GM21381 (cell line): ENCODE data around the gene NMB.
A peak's percentile ranks its signal among the peaks of the same experiment; 100 is the strongest.
"Not testable (repeated sequence)": the region's sequence is repeated elsewhere in the genome, so short reads cannot be mapped to it uniquely, and the experiment has no call there.

ENCODE experiments used
- ATAC-seq: cut with Tn5 transposase; IDR thresholded peaks from one replicate; pipeline ENCODE4 v1.9.1; 2021; ENCODE audit warnings: mild to moderate bottlenecking, moderate library complexity; ENCODE audit not compliant: unreplicated experiment

The NMB gene, protein sequence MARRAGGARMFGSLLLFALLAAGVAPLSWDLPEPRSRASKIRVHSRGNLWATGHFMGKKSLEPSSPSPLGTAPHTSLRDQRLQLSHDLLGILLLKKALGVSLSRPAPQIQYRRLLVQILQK

DNA sequence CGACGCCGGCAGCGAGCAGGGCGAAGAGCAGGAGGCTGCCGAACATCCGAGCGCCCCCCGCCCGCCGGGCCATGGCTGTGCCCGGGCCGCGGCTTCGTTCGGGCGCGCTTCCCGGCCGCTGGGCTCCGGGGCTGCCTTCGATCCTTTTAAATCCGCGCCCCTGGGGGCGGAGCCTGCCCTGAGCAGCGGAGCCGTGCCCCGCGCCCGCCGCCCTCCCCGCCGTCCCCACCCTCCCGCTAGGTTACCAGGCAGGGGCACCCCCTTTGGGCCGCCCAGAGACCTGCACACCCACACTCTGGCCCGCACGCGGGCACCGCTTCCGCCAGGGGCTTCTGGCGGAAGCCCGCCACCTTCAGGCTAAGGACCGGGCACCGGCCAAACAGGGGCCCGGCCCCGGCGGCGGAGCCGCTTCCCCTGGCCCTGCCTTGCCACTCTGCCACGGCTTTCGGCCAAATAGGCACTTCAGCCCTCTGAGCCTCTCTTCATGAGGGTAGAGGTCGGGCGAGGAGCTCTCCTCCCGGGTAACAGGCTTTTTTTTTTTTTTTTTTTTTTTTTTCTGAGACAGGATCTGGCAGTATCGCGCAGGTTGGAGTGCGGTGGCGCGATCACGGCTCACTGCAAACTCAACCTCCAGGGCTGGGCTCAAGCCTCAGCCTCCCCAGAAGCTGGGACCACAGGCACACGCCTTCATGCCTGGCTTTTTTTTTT, at the start of gene NMB:
Gene NMB, minus strand, starts transcription at position 120 of the 708 bp plus-strand sequence. Its CDS starts 47 bp downstream, at position 73.
- ATAC-seq: peak; percentile 63

DNA sequence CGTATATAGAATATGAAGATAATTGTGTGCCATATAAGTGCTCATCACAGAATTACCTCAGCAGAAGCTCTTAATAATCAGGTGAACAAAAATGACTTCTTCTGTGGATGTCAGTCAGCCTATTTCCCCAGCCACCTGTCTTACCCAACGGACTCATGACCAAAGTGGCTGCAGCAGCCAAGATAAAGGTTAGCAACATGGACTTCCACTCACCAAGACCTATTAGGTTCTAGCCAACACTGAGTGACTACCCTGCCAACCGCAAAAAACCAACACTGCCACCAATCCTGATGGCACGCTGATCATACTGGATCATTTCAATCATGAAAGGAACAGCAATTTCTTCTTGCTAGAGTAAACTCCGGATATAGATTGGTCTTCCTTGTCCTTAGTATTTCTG, 45.8 kb upstream of the NMB start:
- ATAC-seq: no peak

DNA sequence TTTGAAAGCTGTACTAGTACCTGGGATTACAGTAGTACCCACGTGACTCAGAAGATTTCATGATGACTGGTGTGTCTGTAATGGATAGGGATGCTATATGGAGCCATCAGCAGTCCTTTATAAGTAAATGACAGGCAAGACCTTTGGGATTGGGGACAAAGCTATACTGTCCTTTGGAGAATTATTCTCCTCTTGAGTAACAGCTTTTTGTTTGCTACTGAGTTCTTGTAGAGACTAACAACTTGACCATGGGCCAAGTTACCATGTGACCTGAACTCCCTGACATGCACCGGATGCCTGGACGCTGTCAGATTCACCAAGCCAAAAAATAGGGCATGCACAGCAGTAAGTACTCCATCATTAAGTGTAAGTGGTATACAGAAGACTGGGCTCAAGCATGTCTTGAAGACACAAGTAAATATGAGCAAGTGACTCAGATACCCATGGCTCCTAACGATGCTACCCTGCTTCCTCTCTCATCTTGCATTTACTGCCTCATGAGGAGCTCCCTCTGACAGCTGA, 45.0 kb upstream of the NMB start:
- no peak for ATAC-seq

DNA sequence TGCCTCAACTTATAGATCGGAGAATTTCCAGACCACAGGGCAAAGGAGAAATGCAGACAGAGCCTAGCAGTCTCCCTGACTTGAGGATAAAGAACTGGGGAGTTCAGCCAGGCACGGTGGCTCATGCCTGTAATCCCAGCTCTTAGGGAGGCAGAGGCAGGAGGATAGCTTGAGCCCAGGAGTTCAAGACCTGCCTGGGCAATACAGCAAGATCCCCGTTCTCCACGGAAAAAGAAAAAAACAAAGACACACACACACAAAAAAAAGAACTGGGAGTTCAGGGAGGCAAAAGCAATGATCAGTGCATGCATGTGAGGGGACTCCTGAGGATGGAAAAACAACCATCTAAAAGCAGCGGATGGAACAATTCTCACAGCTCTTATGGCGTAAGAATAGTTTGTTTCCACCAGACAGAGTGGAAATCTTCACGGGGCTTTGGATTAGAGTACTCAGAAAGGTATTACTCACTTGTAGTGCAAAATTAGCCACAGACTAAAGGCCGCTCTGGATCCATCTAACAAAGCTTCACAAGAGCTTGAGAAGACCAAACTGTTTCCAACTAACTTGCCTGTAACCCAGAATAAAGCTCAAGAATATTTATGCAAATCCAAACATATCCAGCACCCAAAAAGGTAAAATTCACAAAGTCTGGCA, 41.7 kb upstream of the NMB start:
- no peak for ATAC-seq

DNA sequence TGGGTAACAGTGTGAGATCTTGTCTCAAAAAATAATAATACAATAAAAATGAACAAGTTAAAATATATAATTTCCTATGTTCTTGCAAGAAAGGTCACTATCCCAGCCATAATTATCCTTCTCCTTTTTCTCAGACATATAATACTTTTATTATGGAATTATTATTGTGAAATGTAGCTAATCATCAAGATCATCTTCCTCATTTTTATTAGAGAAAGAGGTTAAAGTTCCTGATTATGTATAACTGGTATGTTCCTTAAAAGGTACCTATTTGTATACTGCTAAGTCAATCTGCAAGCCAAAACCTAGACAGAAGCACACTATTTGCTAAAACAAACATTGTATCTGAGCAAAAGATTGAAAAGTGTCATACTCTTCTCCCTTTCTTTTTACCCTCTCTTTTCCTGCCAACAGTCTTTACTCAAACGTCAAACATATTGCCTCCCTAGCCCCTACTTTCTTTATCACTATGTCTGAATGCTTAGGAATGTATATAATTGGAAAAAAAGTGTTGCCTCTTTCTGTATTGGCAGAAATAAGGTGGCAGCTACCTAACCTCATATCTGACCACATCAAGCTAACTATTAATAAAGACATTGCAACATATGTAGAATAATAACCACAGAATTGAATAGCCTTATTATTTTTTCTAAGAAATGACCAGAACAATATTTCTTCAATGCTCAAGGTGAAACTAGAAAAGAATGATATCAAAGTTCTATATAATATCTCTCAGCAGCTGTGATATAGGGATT, 39.4 kb upstream of the NMB start:
- ATAC-seq: no peak

DNA sequence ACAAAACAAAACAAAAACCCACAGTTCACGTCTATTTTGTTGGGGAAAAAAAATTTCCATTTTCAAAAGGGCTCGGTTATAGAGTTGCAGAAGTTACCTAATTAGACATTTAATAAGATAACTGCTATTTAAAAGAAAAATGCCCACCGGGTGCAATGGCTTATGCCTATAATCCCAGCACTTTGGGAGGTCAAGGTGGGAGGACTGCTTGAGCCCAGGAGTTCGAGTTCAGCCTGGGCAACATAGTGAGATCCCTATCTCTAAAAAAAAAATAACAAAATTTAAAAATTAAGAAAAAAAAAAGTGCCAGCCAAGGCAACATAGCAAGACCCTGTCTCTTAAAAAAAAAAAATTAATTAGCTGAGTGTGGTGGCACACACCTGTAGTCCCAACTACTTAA, 38.8 kb upstream of the NMB start:
- no peak for ATAC-seq

DNA sequence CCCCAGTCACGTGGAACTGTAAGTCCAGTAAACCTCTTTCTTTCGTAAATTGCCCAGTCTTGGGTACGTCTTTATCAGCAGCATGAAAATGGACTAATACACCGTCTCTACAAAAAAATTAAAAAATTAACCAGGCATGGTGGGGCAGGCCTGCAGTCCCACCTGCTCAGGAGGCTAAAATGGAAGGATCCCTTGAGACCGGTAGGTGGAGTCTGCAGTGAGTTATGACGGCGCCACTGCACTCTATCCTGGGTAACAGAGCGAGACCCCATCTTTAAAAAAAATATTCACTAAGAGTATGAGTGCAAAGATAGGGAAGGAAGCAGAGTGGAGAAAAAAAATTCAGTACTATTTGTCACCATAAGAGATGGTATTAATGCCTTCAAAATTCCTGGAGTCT, 32.3 kb upstream of the NMB start:
- ATAC-seq: no peak

DNA sequence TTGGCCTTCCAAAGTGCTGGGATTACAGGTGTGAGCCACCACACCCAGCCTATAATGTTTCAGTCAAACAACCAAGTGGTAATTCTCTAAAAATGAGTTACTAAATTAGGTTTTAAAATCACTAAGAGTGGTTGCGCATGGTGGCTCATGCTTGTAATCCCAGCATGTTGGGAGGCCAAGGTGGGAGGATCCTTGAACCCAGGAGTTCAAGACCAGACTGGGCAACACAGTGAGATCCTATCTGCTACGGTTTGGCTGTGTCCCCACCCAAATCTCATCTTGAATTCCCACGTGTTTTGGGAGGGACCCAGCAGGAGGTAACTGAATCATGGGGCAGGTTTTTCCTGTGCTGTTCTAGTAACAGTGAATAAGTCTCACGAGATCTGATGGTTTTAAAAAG, 31.9 kb upstream of the NMB start:
- no peak for ATAC-seq

DNA sequence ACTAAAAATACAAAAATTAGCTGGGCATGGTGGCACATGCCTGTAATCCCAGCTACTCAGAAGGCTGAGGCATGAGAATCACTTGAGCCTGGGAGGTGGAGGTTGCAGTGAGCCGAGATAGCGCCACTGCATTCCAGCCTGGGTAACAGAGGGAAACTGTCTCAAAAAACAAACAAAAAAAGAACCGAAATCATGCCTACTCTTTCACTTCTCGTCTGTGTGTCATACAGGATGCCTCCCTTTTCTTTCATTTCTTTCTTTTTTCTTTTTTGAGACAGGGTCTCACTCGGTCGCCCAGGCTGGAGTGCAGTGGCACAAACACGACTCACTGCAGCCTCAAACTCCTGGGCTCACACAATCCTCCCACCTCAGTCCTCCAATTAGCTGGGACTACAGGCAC, 28.4 kb upstream of the NMB start:
- not testable (repeated sequence) for ATAC-seq

DNA sequence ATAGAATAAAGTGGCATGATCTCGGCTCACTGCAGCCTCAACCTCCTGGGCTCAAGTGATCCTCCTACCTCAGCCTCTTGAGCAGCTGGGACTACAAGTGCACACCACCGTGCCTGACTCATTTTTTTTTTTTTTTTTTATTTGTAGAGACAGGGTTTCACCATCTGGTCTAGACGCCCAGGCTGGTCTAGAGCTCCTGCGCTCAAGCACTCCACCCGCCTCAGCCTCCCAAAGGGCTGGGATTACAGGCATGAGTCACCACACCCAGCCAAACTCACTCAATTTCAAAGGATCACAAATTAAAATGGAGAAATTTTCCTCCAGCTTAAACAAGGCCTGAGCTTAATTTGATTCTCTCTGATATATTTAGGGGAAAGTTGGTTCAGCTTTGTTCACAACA, 27.3 kb upstream of the NMB start:
- no peak for ATAC-seq

DNA sequence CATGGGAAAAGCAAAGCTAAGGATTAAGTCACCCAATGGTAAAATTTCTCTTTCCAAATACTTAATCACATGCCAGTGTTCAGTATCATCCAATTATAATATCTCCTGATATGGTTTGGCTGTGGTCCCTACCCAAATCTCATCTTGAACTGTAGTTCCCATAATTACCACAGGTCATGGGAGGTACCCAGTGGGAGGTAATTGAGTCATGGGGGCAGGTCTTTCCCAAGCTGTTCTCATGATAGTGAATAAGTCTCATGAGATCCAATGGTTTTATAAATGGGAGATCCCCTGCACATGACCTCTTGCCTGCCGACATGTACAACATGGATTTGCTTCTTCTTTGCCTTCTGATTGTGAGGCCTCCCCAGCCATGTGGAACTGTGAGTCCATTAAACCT, 26.1 kb upstream of the NMB start:
- ATAC-seq: no peak

DNA sequence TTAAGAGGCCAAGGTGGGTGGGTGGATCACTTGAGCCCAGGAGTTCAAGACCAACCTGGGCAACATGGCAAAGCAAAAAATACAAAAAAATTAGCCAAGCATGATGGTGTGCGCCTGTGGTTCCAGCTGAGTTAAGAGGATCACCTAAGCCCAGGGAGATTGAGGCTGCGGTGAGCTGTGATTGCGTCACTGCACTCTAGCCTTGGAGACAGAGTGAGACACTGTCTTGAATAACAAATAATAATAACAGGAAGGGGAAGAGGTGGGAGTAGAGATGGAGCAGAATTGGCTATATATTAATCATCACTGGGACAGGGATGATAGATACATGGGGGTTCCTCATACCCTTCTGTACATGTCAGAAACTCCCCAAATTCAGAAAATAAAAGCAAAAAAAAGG, 23.8 kb upstream of the NMB start:
- no peak for ATAC-seq

DNA sequence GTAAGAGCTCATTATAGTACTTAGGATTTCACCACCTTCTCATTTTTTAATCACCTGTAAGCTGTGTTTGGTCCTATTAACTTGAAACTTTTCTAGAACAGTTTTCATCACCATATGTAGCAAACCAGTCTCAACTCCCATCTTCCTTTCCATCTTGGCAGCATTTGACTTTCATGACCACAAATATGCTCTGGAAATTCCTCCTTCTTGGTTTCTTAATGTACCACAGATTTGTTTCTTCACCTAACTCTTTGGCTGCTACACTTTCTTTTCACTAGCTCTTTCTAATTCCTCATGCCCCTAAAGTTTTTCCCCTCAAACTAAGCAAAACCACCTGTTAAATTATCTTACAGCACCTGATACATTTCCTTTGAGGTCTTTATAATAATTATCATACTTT, 13.2 kb upstream of the NMB start:
- no peak for ATAC-seq

DNA sequence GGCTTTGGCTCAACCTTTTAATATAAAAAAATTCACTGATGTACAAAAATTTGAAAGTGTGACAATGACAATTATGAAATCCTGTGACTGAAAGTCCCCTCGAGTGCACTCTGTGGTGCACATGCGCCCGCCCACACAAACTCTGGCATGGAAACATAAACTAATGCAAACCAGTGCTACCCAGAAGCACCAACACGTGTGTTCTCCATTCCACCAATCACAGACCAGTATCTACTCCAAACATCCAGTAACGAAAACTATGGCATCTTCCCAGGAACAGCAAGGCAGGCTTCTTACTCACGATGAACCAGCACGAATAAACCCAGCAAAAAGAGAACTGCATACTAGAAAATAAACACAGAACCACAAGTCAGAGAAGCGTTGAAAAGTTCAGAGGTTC, 11.7 kb upstream of the NMB start:
- no peak for ATAC-seq

DNA sequence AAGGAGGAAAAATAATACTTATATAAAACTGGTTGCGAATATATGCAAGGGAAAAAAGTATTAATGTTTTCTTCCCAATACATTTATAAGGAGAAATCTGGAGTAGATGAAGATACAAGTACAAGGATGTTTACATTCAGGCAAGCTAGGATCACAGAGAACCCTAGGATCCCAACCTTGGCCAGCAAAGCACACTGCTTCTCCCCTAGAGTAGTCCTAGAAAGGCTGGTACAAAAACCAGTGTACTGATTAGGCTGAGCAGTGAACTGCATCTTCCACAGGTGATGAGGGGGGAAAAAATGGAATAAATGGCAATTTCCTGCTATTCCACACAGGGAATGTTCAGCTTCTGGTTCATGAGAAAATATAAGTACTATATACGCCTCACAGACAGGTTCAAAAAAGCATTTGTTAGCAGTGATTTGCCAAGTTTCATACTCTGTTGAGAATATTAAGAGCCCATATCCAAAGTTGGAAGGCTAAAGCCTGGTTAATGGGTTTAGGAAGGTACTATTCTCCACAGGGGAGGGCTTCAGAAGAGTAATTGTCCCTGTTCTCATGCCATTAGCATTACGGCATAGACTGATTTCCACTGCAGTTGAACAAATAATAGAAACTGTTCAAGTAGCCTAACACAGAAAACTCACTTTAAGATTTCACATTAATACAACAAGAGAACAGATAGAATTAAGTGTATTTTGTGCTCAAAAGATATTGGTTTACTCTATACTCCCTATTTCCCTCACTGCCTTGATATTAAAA, 10.4 kb upstream of the NMB start:
- no peak for ATAC-seq

DNA sequence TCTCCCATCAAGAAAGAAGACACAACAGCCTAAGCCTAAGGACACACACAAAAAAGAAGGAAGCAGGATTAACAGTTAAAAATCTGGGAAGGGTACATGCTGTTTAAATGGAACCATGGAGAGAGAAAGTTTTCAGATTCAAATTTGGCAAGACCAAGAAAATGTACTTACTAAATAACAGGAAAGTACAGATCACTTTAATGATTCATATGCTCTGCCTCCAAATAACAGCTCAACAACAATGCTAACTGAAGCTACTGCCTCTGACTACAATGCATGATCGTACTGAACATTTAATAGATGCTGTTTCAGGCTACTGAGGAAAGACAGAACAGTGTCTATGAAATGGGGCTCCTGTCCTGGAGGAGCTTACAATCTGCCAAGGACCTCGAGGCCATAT, 8.4 kb upstream of the NMB start:
- no peak for ATAC-seq

DNA sequence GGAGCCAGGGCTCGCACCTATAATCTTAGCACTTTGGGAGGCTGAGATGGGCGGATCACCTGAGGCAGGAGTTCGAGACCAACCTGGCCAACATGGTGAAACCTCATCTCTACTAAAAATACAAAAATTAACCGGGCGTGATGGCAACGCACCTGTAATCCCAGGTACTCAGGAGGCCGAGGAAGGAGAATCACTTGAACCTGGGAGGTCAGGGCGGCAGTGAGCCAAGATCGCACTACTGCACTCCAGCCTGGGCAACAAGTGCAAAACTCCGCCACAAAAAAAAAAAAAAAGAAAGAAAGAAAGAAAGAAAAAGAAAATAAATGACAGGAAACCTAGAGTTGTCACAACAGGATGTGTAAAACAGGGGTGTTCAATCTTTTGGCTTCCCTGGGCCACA, 3.0 kb upstream of the NMB start:
- no peak for ATAC-seq

DNA sequence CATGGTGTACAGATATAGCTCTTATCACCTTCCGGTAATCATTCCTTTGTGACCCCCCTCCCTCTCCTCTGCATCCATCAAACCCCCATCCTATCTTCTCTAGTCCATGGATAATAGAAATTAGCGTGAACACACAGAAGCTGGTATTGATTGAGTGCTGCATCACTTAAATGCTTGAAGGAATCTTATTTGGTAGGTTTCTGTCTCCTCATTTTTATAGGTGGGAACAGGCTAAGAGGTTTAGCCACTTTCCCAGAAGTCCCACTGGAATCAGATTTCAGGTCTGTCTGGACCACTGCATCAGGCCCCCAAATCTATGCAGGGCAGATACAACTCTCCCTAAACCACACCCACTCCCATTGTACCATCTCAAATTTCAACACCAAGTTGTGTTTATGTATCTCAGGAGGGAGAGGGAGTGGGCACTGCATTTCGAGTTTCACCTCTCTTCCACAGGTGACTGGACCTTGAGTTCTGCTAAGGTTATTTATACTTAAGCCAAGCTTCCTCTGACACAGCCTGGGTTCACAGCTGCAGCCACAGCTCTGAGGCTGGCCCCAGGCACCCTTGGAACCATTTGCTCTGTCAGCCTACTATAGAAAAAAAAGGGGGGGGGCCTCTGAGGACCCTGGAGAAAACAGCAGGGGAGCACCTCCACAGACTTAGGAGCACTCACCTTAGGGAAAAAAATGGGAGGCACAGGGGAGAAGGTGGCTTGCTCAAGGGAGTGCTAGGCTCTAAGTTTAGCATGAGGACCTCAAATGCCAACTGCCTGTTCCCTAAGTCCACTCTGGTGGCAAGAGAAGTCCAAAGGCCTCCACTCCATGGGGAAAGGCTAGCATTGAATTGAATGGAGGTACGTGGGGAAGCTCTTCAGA, 2.1 kb upstream of the NMB start:
- no peak for ATAC-seq

DNA sequence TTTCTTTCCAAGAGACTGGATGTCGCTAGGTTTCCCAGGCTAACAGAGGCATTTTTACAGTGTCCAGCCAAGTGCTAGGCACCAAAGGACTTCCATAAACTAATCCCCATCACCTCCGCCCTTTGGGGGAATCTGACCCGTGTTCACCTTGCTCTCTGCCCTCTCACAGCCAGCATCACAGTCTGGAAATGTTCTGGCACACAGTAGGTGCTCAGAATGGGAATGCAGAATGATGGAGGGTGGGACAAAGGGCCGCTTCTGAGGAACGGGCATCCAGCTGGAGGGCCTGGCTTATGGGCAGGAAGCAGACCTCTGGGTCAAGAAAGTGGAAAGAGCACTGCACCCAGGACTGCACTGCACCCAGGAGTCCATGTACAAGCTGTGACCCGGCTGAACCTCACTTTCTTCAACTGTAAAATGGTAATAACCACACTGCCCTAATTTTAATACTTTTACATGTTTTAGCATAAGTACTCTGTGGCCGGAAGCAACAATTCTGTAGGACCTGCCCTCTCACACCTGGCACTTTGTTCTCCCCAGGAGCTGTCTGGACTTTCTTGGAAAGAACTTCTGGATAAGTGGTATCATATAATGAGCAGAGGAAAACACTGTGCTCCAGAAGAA, 901 bp upstream of the NMB start:
- no peak for ATAC-seq

DNA sequence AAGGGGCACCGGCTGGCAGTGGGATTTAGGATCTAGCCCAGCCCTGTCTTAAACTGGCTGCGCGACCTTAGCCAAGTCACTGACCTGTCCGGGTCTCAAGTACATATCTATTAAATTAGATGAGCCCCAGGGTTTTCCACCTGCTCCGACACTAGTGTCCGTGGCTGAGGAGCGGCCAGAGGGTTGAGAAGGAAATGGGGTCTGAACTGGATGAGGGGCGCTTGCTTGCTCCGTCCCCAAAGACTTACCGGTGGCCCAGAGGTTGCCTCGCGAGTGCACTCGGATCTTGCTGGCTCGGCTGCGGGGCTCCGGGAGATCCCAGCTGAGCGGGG, 285 bp downstream of the NMB start:
- no peak for ATAC-seq
